ENCODE data around the gene C19orf33. TPM values are rescaled to one million over a fixed set of nuclear protein-coding genes. Genes with fewer than 3 reads are reported as not detected.
A peak's percentile ranks its signal among the peaks of the same experiment; 100 is the strongest.
"Not testable (repeated sequence)": the region's sequence is repeated elsewhere in the genome, so short reads cannot be mapped to it uniquely, and the experiment has no call there.

The C19orf33 gene
- 10 to 100 TPM in 1 of 2 donors, 1 to 10 TPM in 1; 2.9 to 13.2 TPM for total RNA-seq
- not detected for polyA plus RNA-seq (2013, experiment 1 of 2)
- polyA plus RNA-seq (2013, experiment 2 of 2): not detected
- long read RNA-seq, experiment 1: 0 reads
- long read RNA-seq, experiment 2, partial matches to known transcripts: 0 of 2 reads
- long read RNA-seq, experiment 2, other reads (novel, unspliced or antisense): 0 of 2 reads
- long read RNA-seq, experiment 3, partial matches to known transcripts: 0 of 2 reads
- long read RNA-seq, experiment 3, other reads (novel, unspliced or antisense): 0 of 2 reads
- long read RNA-seq, experiment 4: 0 reads

GRCh38 chr19:38303517-38304351 lies at the start of gene C19orf33:
Gene C19orf33 (plus strand): TSS chr19:38304251. CDS start chr19:38304262, 11 bp downstream.
- Mint-ChIP-seq H3K4me3 (peak within 1 kb of the TSS; percentile 51), H3K27ac (peak within 1 kb of the TSS; percentile 44), H3K9me3 (no peaks in the 10 kb centered on the region), H3K36me3 (ENCODE audit: low read depth) (peaks cover 5% of the 10 kb centered on the region), H3K4me1 (peaks cover 3% of the 10 kb centered on the region), H3K27me3 (ENCODE audit: insufficient read depth) (peaks cover 16% of the 10 kb centered on the region)
- H3K27ac ChIP-seq (ENCODE audit: low read depth, low read length): peak within 1 kb of the TSS; percentile 32
- H3K4me1 ChIP-seq (ENCODE audit: control insufficient read depth, insufficient read depth, low read length): no peaks in the 10 kb centered on the region
- WGBS, 2 experiments (ENCODE audit: insufficient coverage in 1 of 2, insufficient read length in 1 of 2): 77 to 98% methylated on average over 17 to 28 of the region's 28 CpGs
- peak; percentile 90 for DNase-seq
- no peaks in the 10 kb centered on the region for H3K9me3 ChIP-seq (ENCODE audit: control insufficient read depth, low read length)
- H3K9ac ChIP-seq (ENCODE audit: extremely low read depth, low read length, poor library complexity, severe bottlenecking): no peak within 1 kb of the TSS
- TF ChIP-seq, protein P1, sequence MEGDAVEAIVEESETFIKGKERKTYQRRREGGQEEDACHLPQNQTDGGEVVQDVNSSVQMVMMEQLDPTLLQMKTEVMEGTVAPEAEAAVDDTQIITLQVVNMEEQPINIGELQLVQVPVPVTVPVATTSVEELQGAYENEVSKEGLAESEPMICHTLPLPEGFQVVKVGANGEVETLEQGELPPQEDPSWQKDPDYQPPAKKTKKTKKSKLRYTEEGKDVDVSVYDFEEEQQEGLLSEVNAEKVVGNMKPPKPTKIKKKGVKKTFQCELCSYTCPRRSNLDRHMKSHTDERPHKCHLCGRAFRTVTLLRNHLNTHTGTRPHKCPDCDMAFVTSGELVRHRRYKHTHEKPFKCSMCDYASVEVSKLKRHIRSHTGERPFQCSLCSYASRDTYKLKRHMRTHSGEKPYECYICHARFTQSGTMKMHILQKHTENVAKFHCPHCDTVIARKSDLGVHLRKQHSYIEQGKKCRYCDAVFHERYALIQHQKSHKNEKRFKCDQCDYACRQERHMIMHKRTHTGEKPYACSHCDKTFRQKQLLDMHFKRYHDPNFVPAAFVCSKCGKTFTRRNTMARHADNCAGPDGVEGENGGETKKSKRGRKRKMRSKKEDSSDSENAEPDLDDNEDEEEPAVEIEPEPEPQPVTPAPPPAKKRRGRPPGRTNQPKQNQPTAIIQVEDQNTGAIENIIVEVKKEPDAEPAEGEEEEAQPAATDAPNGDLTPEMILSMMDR (conservative IDR thresholded peaks at IDR 0.05): no peak
- no peaks in the 10 kb centered on the region for H3K36me3 ChIP-seq (ENCODE audit: control insufficient read depth, insufficient read depth, low read length)
- no peak within 1 kb of the TSS for H3K4me3 ChIP-seq (ENCODE audit: low read length)
- no peaks in the 10 kb centered on the region for H3K27me3 ChIP-seq (ENCODE audit: control insufficient read depth, insufficient read depth, low read length, poor library complexity, severe bottlenecking)

GRCh38 chr19:38255383-38256014 lies 48.6 kb upstream of the C19orf33 start:
- peak; percentile 66 for DNase-seq
- Mint-ChIP-seq H3K27me3 (ENCODE audit: insufficient read depth) (peaks cover 28% of the 10 kb centered on the region), H3K4me1 (peaks cover 16% of the 10 kb centered on the region), H3K4me3 (peak overlapping the region; percentile 49), H3K27ac (no peak overlapping the region), H3K9me3 (no peaks in the 10 kb centered on the region), H3K36me3 (ENCODE audit: low read depth) (no peaks in the 10 kb centered on the region)
- 72 to 82% methylated on average over 6 to 17 of the region's 17 CpGs for WGBS, 2 experiments (ENCODE audit: insufficient coverage in 1 of 2, insufficient read length in 1 of 2)
- H3K27ac ChIP-seq (ENCODE audit: low read depth, low read length): no peak overlapping the region
- H3K4me1 ChIP-seq (ENCODE audit: control insufficient read depth, insufficient read depth, low read length): peaks cover 5% of the 10 kb centered on the region
- peak overlapping the region; percentile 6 for H3K9ac ChIP-seq (ENCODE audit: extremely low read depth, low read length, poor library complexity, severe bottlenecking)
- peak overlapping the region; percentile 81 for H3K4me3 ChIP-seq (ENCODE audit: low read length)
- no peaks in the 10 kb centered on the region for H3K36me3 ChIP-seq (ENCODE audit: control insufficient read depth, insufficient read depth, low read length)
- no peaks in the 10 kb centered on the region for H3K9me3 ChIP-seq (ENCODE audit: control insufficient read depth, low read length)
- TF ChIP-seq, protein P1 (conservative IDR thresholded peaks at IDR 0.05): no peak
- H3K27me3 ChIP-seq (ENCODE audit: control insufficient read depth, insufficient read depth, low read length, poor library complexity, severe bottlenecking): no peaks in the 10 kb centered on the region

DNA sequence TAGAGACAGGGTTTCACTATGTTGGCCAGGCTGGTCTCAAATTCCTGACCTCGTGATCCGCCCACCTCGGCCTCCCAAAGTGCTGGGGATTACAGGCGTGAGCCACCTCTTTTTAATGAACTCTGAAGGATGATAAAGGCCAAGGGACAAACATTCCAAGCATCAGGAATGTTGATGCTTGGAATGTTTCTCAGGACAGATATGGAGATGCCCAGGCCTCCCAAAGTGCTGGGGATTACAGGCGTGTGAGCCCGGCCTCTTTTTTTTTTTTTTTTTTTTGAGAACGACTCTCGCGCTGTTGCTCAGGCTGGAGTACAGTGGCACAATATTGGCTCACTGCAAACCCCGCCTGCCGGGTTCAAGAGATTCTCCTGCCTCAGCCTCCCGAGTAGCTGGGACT lies 42.1 kb upstream of the C19orf33 start:
- not testable (repeated sequence) for H3K4me3 Mint-ChIP-seq; H3K4me3 ChIP-seq (ENCODE audit: low read length); H3K4me1 ChIP-seq (ENCODE audit: control insufficient read depth, insufficient read depth, low read length); H3K36me3 ChIP-seq (ENCODE audit: control insufficient read depth, insufficient read depth, low read length); H3K9ac ChIP-seq (ENCODE audit: extremely low read depth, low read length, poor library complexity, severe bottlenecking); H3K27ac Mint-ChIP-seq; H3K9me3 Mint-ChIP-seq; H3K27me3 Mint-ChIP-seq (ENCODE audit: insufficient read depth); H3K9me3 ChIP-seq (ENCODE audit: control insufficient read depth, low read length); H3K27me3 ChIP-seq (ENCODE audit: control insufficient read depth, insufficient read depth, low read length, poor library complexity, severe bottlenecking); H3K36me3 Mint-ChIP-seq (ENCODE audit: low read depth); H3K27ac ChIP-seq (ENCODE audit: low read depth, low read length)
- peaks cover 27% of the 10 kb centered on the region for H3K4me1 Mint-ChIP-seq
- WGBS, 2 experiments (ENCODE audit: insufficient coverage in 1 of 2, insufficient read length in 1 of 2): 94 to 96% methylated on average over 6 to 12 of the region's 12 CpGs
- DNase-seq: peak; percentile 66
